Mucosa of descending colon (tissue), 3 donors: ENCODE data around the gene NCOA7. TPM values are rescaled to one million over a fixed set of nuclear protein-coding genes. Genes with fewer than 3 reads are reported as not detected.
A peak's percentile ranks its signal among the peaks of the same experiment; 100 is the strongest.

Source experiments
- ATAC-seq: fragments of 200-7000 bp; cut with Tn5 transposase; one replicate; pipeline ENCODE4 v1.9.1; 2020; ENCODE audit warnings: mild to moderate bottlenecking, moderate library complexity
- DNase-seq, 3 donors: peaks; one replicate each; pipeline ENCODE4 v3.0.0-alpha.2; 2020
- H3K36me3 ChIP-seq: fragments of 200-600 bp; one replicate; pipeline ENCODE4 v1.8.0; 2021; ENCODE audit warnings: low read depth, mild to moderate bottlenecking
- H3K4me1 ChIP-seq: fragments of 200-600 bp; one replicate; pipeline ENCODE4 v1.8.0; 2021; ENCODE audit warnings: low read depth, mild to moderate bottlenecking
- H3K4me3 ChIP-seq: fragments of 200-600 bp; one replicate; pipeline ENCODE4 v1.8.0; 2021; ENCODE audit warnings: mild to moderate bottlenecking
- H3K9me3 ChIP-seq: fragments of 200-600 bp; one replicate; pipeline ENCODE4 v1.8.0; 2021; ENCODE audit warnings: mild to moderate bottlenecking
- intact Hi-C, 2 donors: fragments of 100-400 bp; cut with DNase I in 1 of 2; cut with micrococcal nuclease in 1 of 2; formaldehyde crosslinking; loops; one replicate each; pipeline versions ENCODE4 v1.11.0 to v1.11.1; 2022; cut with DNase I, micrococcal nuclease
- total RNA-seq, 3 donors: library from RNA; stranded (reverse); fragmentation: NEBNext Ultra II Directional in 2 of 3; extraction: Animal tissue kit (Norgen Biotek cat#: 25700) in 2 of 3; gene quantifications; one replicate each; pipeline versions ENCODE4 v1.2.1 to v1.2.4, GENCODE V29; 2021 to 2023
- TF ChIP-seq, protein P1 (sequence below): fragments of 200-600 bp; IDR thresholded peaks from one replicate; pipeline ENCODE4 v1.8.0; 2022; ENCODE audit warnings: antibody characterized with exemption, mild to moderate bottlenecking
- donor health status: DM: no; HTN: no; CAD: no; lungs with moderate emphysema.
- donor health status: DM: no; HTN: no; CAD: no.
- donor health status: DM: no; HTN: yes; CAD: no.

The NCOA7 gene
- total RNA-seq, 3 donors from 2014 or later, result 28.9 to 54.0 (median 49.6) TPM

GRCh38 chr6:125922322-125922860 lies 131.6 kb downstream of the NCOA7 start:
- DNase-seq, result peak in 1 of 3 donors; percentile 31
- no peaks in the 10 kb centered on the region for H3K9me3 ChIP-seq
- no peaks in the 10 kb centered on the region for H3K36me3 ChIP-seq
- no peak overlapping the region for H3K4me3 ChIP-seq
- TF ChIP-seq, protein P1, sequence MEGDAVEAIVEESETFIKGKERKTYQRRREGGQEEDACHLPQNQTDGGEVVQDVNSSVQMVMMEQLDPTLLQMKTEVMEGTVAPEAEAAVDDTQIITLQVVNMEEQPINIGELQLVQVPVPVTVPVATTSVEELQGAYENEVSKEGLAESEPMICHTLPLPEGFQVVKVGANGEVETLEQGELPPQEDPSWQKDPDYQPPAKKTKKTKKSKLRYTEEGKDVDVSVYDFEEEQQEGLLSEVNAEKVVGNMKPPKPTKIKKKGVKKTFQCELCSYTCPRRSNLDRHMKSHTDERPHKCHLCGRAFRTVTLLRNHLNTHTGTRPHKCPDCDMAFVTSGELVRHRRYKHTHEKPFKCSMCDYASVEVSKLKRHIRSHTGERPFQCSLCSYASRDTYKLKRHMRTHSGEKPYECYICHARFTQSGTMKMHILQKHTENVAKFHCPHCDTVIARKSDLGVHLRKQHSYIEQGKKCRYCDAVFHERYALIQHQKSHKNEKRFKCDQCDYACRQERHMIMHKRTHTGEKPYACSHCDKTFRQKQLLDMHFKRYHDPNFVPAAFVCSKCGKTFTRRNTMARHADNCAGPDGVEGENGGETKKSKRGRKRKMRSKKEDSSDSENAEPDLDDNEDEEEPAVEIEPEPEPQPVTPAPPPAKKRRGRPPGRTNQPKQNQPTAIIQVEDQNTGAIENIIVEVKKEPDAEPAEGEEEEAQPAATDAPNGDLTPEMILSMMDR, result no peak
- peaks cover 11% of the 10 kb centered on the region for H3K4me1 ChIP-seq
- intact Hi-C loops, result no loop called here
- ATAC-seq, result peak; percentile 56

DNA sequence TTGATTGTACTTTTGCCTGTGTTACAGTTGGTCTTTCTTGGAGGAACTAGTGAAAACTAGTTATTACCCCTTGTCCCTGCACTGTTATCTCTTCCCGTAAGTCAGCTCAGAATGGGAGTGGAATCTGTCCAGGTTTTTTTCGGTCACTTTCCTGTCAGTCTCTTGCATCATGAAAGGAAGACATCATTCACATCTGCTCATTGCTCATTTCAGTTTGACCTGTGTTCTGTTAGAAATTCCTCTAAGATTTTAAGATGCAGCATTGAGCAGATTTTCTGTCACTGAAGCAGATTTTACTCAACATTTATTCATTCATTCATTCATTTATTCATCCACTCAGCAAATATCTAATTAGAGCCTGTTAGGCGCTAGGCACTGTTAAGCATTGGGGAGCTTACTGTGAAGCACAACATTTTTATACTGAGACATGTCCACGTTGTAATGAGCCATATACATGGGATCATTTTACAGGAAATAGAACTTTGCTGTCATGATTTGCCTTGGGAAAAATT lies 132.7 kb downstream of the NCOA7 start:
- no peak for ATAC-seq
- TF ChIP-seq, protein P1, result no peak
- no peaks in the 10 kb centered on the region for H3K36me3 ChIP-seq
- H3K4me3 ChIP-seq, result no peak overlapping the region
- no peaks in the 10 kb centered on the region for H3K9me3 ChIP-seq
- H3K4me1 ChIP-seq, result peaks cover 11% of the 10 kb centered on the region
- DNase-seq, result no peak
- intact Hi-C loops, result no loop called here

- no peak overlapping the region for H3K4me3 ChIP-seq
- no peaks in the 10 kb centered on the region for H3K9me3 ChIP-seq
- DNase-seq (no peak), ATAC-seq (no peak)
- H3K36me3 ChIP-seq, result no peaks in the 10 kb centered on the region
- TF ChIP-seq, protein P1, result no peak
- intact Hi-C loops, result no loop called here
- H3K4me1 ChIP-seq, result peaks cover 11% of the 10 kb centered on the region
These were observed 133.4 kb downstream of the NCOA7 start for GRCh38 chr6:125924169-125924568.

- Histone ChIP-seq H3K4me1 (peaks cover 11% of the 10 kb centered on the region), H3K4me3 (no peak overlapping the region), H3K9me3 (no peaks in the 10 kb centered on the region), H3K36me3 (no peaks in the 10 kb centered on the region)
- TF ChIP-seq, protein P1, result no peak
- ATAC-seq (no peak), DNase-seq (no peak)
- intact Hi-C loops, result no loop called here
These were observed 134.1 kb downstream of the NCOA7 start for GRCh38 chr6:125924697-125925358.

DNA sequence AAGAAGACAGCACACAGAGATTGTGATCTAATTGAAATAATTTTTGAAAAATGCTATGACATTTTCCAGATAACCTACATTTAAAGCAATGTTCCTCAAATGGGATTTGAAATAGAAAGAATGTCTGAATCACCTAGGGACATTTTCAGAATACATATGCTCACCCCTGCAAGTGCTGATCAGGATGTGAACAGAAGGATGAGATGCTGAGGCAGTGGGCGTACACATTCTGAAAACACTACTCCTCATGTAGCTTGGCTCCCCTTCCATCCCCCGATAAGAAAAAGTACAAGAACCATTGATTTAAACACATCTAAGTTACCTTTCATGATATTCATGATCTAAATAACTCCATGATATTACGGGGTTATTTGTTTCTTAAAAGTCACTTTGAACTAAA lies 136.0 kb downstream of the NCOA7 start:
- no peak for ATAC-seq

More for the DNA sequence above, 136.0 kb downstream of the NCOA7 start:
- H3K4me3 ChIP-seq, result no peak overlapping the region
- TF ChIP-seq, protein P1, result no peak
- H3K36me3 ChIP-seq, result no peaks in the 10 kb centered on the region
- peaks cover 11% of the 10 kb centered on the region for H3K4me1 ChIP-seq
- intact Hi-C loops, result no loop called here
- no peak for DNase-seq
- H3K9me3 ChIP-seq, result no peaks in the 10 kb centered on the region
